HCT116 (cell line): ENCODE data around the gene GNLY. TPM values are rescaled to one million over a fixed set of nuclear protein-coding genes. Genes with fewer than 3 reads are reported as not detected.
"Not testable (repeated sequence)": the region's sequence is repeated elsewhere in the genome, so short reads cannot be mapped to it uniquely, and the experiment has no call there.

Experiments used
- ATAC-seq: fragments of 200-7000 bp; cut with Tn5 transposase; 2 replicates; pipeline ENCODE4 v1.9.1; 2020; ENCODE audit warnings: mild to moderate bottlenecking, moderate library complexity
- BruUV-seq: library from RNA; stranded (reverse); fragments of 400-500 nt; replicated peaks from 2 replicates; lab custom pipeline; 2021; lab: Mats Ljungman, UMichigan
- CTCF ChIA-PET: fragments of 300-600 bp; sonication (Branson Sonifier 250); formaldehyde crosslinking; loops from one replicate; lab custom pipeline; 2021; ENCODE audit warnings: antibody characterized with exemption; lab: Charles Lee
- POLR2A ChIA-PET: fragments of 300-600, 350-600 bp; sonication (Branson Sonifier 250); formaldehyde crosslinking; loops from one replicate; lab custom pipeline; 2021; ENCODE audit warnings: antibody characterized with exemption; lab: Charles Lee
- RAD21 ChIA-PET, 2 experiments: fragments of 300-600 bp; sonication (Branson Sonifier 250); formaldehyde crosslinking; loops; one replicate each; lab custom pipeline; 2023; ENCODE audit warnings: low total read pairs in 2 of 2; ENCODE audit not compliant: uncharacterized antibody in 2 of 2, unreplicated experiment in 2 of 2, low non-redundant PET in 1 of 2; lab: Charles Lee
- DNase-seq: peaks from one replicate; pipeline ENCODE4 v3.0.0-alpha.2; 2010; ENCODE audit warnings: low read depth, low spot score
- H2AFZ ChIP-seq: fragments of 200-600 bp; shearing (Covaris generic), sonication (generic); 2 replicates; pipeline ENCODE4 v1.6.1; 2017; ENCODE audit warnings: low read depth, mixed run types, mixed read lengths, antibody characterized with exemption, low read length; ENCODE audit not compliant: poor library complexity, severe bottlenecking
- H3K27ac ChIP-seq: 2 replicates; pipeline ENCODE4 v1.5.1; 2012; ENCODE audit warnings: low read depth, low read length
- H3K27me3 ChIP-seq: fragments of 200-600 bp; sonication (generic); 2 replicates; pipeline ENCODE4 v1.6.1; 2016; ENCODE audit warnings: mixed run types, low read length, mixed read lengths; ENCODE audit not compliant: insufficient read depth
- H3K36me3 ChIP-seq, 2 experiments: fragments of 200-500 bp in 1 of 2; fragments of 200-600 bp in 1 of 2; sonication (Bioruptor generic) in 1 of 2; sonication (generic) in 1 of 2; 2 replicates each; pipeline versions ENCODE4 v1.5.1 to v1.6.1; 2014 to 2016; ENCODE audit warnings: low read length in 2 of 2, inconsistent platforms in 1 of 2, mixed read lengths in 1 of 2, mixed run types in 1 of 2; ENCODE audit not compliant: insufficient read depth in 2 of 2, control insufficient read depth in 1 of 2
- H3K4me1 ChIP-seq, 2 experiments: fragments of 200-600 bp in 1 of 2; sonication (generic) in 1 of 2; 2 replicates each; pipeline versions ENCODE4 v1.5.1 to v1.6.1; 2012 to 2017; ENCODE audit warnings: low read length in 2 of 2, inconsistent platforms in 1 of 2, mild to moderate bottlenecking in 1 of 2, mixed read lengths in 1 of 2, mixed run types in 1 of 2, moderate library complexity in 1 of 2; ENCODE audit not compliant: insufficient read depth in 2 of 2, control insufficient read depth in 1 of 2
- H3K4me2 ChIP-seq: fragments of 200-600 bp; sonication (generic); 2 replicates; pipeline ENCODE4 v1.6.1; 2017; ENCODE audit warnings: mixed run types, low read length, mixed read lengths
- H3K4me3 ChIP-seq, 2 experiments: fragments of 200-600 bp in 1 of 2; sonication (generic) in 1 of 2; replicated peaks in 1 of 2; 2 replicates each; pipeline ENCODE4 v1.5.1; 2011 to 2016; ENCODE audit warnings: low read length in 2 of 2, control low read depth in 1 of 2, low read depth in 1 of 2, mild to moderate bottlenecking in 1 of 2, mixed read lengths in 1 of 2, mixed run types in 1 of 2
- H3K79me2 ChIP-seq: fragments of 200-600 bp; sonication (generic); 2 replicates; pipeline ENCODE4 v1.6.1; 2017; ENCODE audit warnings: mild to moderate bottlenecking, mixed run types, low read length, moderate library complexity, mixed read lengths; ENCODE audit not compliant: insufficient read depth
- H3K9ac ChIP-seq: fragments of 200-600 bp; sonication (generic); 2 replicates; pipeline ENCODE4 v1.6.1; 2016; ENCODE audit warnings: low read length, mixed read lengths
- H3K9me2 ChIP-seq: fragments of 200-600 bp; sonication (generic), shearing (Covaris generic); 2 replicates; pipeline ENCODE4 v1.6.1; 2017; ENCODE audit warnings: mixed run types, mild to moderate bottlenecking, moderate library complexity; ENCODE audit not compliant: insufficient read depth
- H3K9me3 ChIP-seq, 2 experiments: fragments of 200-500 bp in 1 of 2; fragments of 200-600 bp in 1 of 2; sonication (Bioruptor generic) in 1 of 2; sonication (generic) in 1 of 2; 2 replicates each; pipeline ENCODE4 v1.6.1; 2014 to 2017; ENCODE audit warnings: low read length in 2 of 2, mixed read lengths in 2 of 2, inconsistent platforms in 1 of 2, low read depth in 1 of 2, mild to moderate bottlenecking in 1 of 2, mixed run types in 1 of 2, moderate library complexity in 1 of 2; ENCODE audit not compliant: control insufficient read depth in 1 of 2, insufficient read depth in 1 of 2
- H4K20me1 ChIP-seq: fragments of 200-600 bp; sonication (generic), shearing (Covaris generic); 2 replicates; pipeline ENCODE4 v1.6.1; 2017; ENCODE audit warnings: mixed run types, mild to moderate bottlenecking, moderate library complexity; ENCODE audit not compliant: insufficient read depth
- SIN3A ChIP-seq: IDR thresholded peaks from 2 replicates; pipeline ENCODE4 v1.6.1; 2012; ENCODE audit warnings: low read depth
- SP1 ChIP-seq: IDR thresholded peaks from 2 replicates; pipeline ENCODE4 v1.6.1; 2012; ENCODE audit warnings: low read depth
- YY1 ChIP-seq: IDR thresholded peaks from 2 replicates; pipeline ENCODE4 v1.6.1; 2011; ENCODE audit warnings: low read length, low read depth, moderate library complexity, mild to moderate bottlenecking; ENCODE audit not compliant: insufficient replicate concordance; ENCODE audit errors: extremely low read depth
- intact Hi-C: fragments of 100-400 bp; cut with micrococcal nuclease; formaldehyde crosslinking; loops from 2 replicates; pipeline ENCODE4 v1.10.0; 2022
- total RNA-seq: library from RNA; stranded (reverse); gene quantifications from one replicate; pipeline ENCODE4 v1.2.1, GENCODE V29; 2021; ENCODE audit not compliant: unreplicated experiment

Gene GNLY
- total RNA-seq, 1 experiment from 2014 or later = 0.74 TPM

DNA sequence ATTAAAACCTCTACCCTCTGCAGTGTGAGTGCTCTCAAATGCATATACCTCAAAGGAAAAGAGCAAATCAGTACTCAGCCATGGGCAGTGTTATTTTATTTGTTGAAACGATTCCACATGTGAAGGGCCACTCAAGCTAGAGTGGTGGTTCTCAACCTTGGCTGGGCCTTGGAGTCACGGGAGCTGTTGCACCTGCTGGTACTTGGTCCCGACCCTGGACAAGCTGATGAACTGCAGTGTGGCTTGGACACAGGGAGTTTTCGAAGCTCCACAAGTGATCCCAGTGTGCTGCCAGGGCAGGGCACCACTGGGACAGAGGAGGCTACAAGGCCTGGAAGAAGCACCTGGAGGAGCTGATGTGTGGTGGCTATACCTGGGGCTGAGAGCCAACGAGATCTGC is 19.7 kb downstream of the GNLY start:
- ChIA-PET CTCF (interaction anchor here (1.4 kb wide), 1 partner anchor 15 kb away, joined by 3 read pairs; no protein-coding TSS in a partner anchor), RAD21 (no interaction called here), POLR2A (no interaction called here)
- H4K20me1 ChIP-seq = no peaks in the 10 kb centered on the region
- H3K27ac ChIP-seq = no peak overlapping the region
- BruUV-seq = no TSS peak
- no peak for DNase-seq
- H3K9ac ChIP-seq = no peak overlapping the region
- no peaks in the 10 kb centered on the region for H3K4me1 ChIP-seq
- H3K79me2 ChIP-seq = no peaks in the 10 kb centered on the region
- no peaks in the 10 kb centered on the region for H3K36me3 ChIP-seq
- no peaks in the 10 kb centered on the region for H3K9me3 ChIP-seq
- ATAC-seq = no peak
- H3K4me2 ChIP-seq = no peak overlapping the region
- intact Hi-C loops = no loop called here
- H3K4me3 ChIP-seq = no peak overlapping the region
- no peaks in the 10 kb centered on the region for H3K9me2 ChIP-seq
- TF ChIP-seq SIN3A (no peak), YY1 (no peak)
- H2AFZ ChIP-seq = no peak overlapping the region
- no peaks in the 10 kb centered on the region for H3K27me3 ChIP-seq

DNA sequence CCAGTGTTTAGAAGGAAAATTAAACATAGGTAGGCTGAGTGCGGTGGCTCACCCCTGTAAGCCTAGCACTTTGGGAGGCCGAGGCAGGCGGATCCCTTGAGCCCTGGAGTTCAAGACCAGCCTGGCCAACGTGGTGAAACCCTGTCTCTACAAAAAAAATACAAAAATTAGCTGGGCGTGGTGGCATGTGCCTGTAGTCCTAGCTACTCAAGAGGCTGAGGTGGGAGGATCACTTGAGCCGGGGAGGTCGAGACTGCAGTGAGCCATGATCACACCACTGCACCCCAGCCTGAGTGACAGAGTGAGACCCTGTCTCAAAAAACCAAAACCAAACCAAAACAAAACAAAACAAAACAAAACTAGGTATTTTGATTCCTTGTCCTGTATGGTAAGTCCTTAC is 20.3 kb downstream of the GNLY start:
- H3K4me3 ChIP-seq, BruUV-seq, RAD21 ChIA-PET, intact Hi-C loops, H3K36me3 ChIP-seq, DNase-seq, H3K4me1 ChIP-seq, H2AFZ ChIP-seq, POLR2A ChIA-PET, H3K27ac ChIP-seq, H3K9me2 ChIP-seq, H3K9me3 ChIP-seq, H3K79me2 ChIP-seq, H3K9ac ChIP-seq, H3K27me3 ChIP-seq, ATAC-seq, H3K4me2 ChIP-seq, H4K20me1 ChIP-seq: not testable (repeated sequence)
- CTCF ChIA-PET = interaction anchor here (1.4 kb wide), 1 partner anchor 14 kb away, joined by 3 read pairs; no protein-coding TSS in a partner anchor

DNA sequence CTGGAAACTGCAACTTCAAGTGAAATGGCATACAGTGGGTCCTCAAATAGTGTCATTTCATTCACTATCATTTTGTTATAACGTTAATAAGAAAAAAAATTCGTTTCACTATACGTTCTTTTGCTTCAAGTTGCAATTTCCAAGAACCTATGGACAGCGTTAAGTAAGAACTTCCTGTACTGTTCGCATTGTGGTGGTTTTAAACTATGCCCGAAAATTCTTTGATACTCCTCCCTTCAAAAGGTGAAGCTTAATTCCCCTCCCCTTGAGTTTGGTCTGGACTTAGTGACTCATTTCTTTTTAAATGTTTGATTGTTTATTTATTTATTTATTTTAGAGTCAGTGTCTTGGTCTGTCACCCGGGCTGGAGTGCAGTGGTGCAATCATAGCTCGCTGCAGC is 20.7 kb downstream of the GNLY start:
- DNase-seq = no peak
- Histone ChIP-seq H3K4me3 (no peak overlapping the region), H3K36me3 (no peaks in the 10 kb centered on the region), H3K27ac (no peak overlapping the region), H3K9me3 (no peaks in the 10 kb centered on the region), H2AFZ (no peak overlapping the region), H3K4me1 (no peaks in the 10 kb centered on the region), H3K4me2 (no peak overlapping the region)
- no TSS peak for BruUV-seq
- POLR2A ChIA-PET = no interaction called here
- no peak for TF ChIP-seq SP1
- TF ChIP-seq, all 23 proteins: peak for 0
- ATAC-seq = no peak
- ChIA-PET RAD21 (no interaction called here), CTCF (interaction anchor here (1.4 kb wide), 1 partner anchor 14 kb away, joined by 3 read pairs; no protein-coding TSS in a partner anchor)
- Histone ChIP-seq H3K9me2 (no peaks in the 10 kb centered on the region), H4K20me1 (no peaks in the 10 kb centered on the region), H3K9ac (no peak overlapping the region), H3K27me3 (no peaks in the 10 kb centered on the region), H3K79me2 (no peaks in the 10 kb centered on the region)
- intact Hi-C loops = no loop called here
